BE2C (cell line): Measurements from ENCODE around the gene CLN6.

Source experiments
- DNase-seq: peaks from one replicate; pipeline ENCODE4 v3.0.0-alpha.2; 2020
- H3K27me3 ChIP-seq: fragments of 250-450 bp; sonication (Bioruptor Pico); 2 replicates; pipeline ENCODE4 v1.5.1; 2020; ENCODE audit warnings: mild to moderate bottlenecking
- H3K36me3 ChIP-seq: fragments of 250-450 bp; sonication (Bioruptor Pico); 2 replicates; pipeline ENCODE4 v1.5.1; 2020; ENCODE audit warnings: mild to moderate bottlenecking
- H3K4me1 ChIP-seq: fragments of 250-450 bp; sonication (Bioruptor Pico); 2 replicates; pipeline ENCODE4 v1.5.1; 2020
- H3K4me3 ChIP-seq: 2 replicates; pipeline ENCODE4 v1.5.1; 2011; ENCODE audit warnings: low read depth, low read length
- H3K9me3 ChIP-seq: fragments of 250-450 bp; sonication (Bioruptor Pico); 2 replicates; pipeline ENCODE4 v1.5.1; 2020
- CTCF ChIP-seq: IDR thresholded peaks from 2 replicates; pipeline ENCODE4 v1.5.1; 2012; ENCODE audit warnings: mild to moderate bottlenecking, low read depth, low read length

Gene CLN6

GRCh38 chr15:68261241-68261640 is 31.7 kb upstream of the CLN6 start:
- Histone ChIP-seq H3K4me3 (no peak overlapping the region), H3K36me3 (no peaks in the 10 kb centered on the region), H3K4me1 (no peaks in the 10 kb centered on the region), H3K9me3 (no peaks in the 10 kb centered on the region), H3K27me3 (peaks cover 20% of the 10 kb centered on the region)
- DNase-seq: no peak
- TF ChIP-seq CTCF: no peak

GRCh38 chr15:68259883-68260282 is 30.4 kb upstream of the CLN6 start:
- no peak for DNase-seq

GRCh38 chr15:68258692-68259091 is 29.2 kb upstream of the CLN6 start:
- no peak for TF ChIP-seq CTCF
- no peaks in the 10 kb centered on the region for H3K4me1 ChIP-seq

More at GRCh38 chr15:68259883-68260282, 30.4 kb upstream of the CLN6 start:
- TF ChIP-seq CTCF: no peak
- Histone ChIP-seq H3K9me3 (no peaks in the 10 kb centered on the region), H3K36me3 (no peaks in the 10 kb centered on the region), H3K4me3 (no peak overlapping the region), H3K27me3 (peaks cover 11% of the 10 kb centered on the region), H3K4me1 (no peaks in the 10 kb centered on the region)

GRCh38 chr15:68256675-68257450 is 27.3 kb upstream of the CLN6 start:
- Histone ChIP-seq H3K36me3 (no peaks in the 10 kb centered on the region), H3K4me3 (no peak overlapping the region), H3K9me3 (no peaks in the 10 kb centered on the region), H3K27me3 (no peaks in the 10 kb centered on the region), H3K4me1 (no peaks in the 10 kb centered on the region; the same call in 1 of the 2 replicates)
- DNase-seq: no peak
- no peak for TF ChIP-seq CTCF

More at GRCh38 chr15:68258692-68259091, 29.2 kb upstream of the CLN6 start:
- H3K9me3 ChIP-seq: no peaks in the 10 kb centered on the region
- DNase-seq: no peak
- H3K4me3 ChIP-seq: no peak overlapping the region
- 0 out of 2 replicates have a peak, but pooled peaks cover 3% of the 10 kb centered on the region for H3K27me3 ChIP-seq
- H3K36me3 ChIP-seq: no peaks in the 10 kb centered on the region

GRCh38 chr15:68252925-68253534 is 23.5 kb upstream of the CLN6 start:
- Histone ChIP-seq H3K9me3 (no peaks in the 10 kb centered on the region), H3K4me1 (no peaks in the 10 kb centered on the region; the same call in 1 of the 2 replicates), H3K36me3 (no peaks in the 10 kb centered on the region), H3K27me3 (no peaks in the 10 kb centered on the region), H3K4me3 (no peak overlapping the region)
- peak; percentile 88 for TF ChIP-seq CTCF
- peak; percentile 42 for DNase-seq

- DNase-seq: no peak
- Histone ChIP-seq H3K27me3 (no peaks in the 10 kb centered on the region), H3K9me3 (no peaks in the 10 kb centered on the region), H3K36me3 (no peaks in the 10 kb centered on the region), H3K4me1 (no peaks in the 10 kb centered on the region; the same call in 1 of the 2 replicates), H3K4me3 (no peak overlapping the region)
- no peak for TF ChIP-seq CTCF
Observed at GRCh38 chr15:68249058-68249713, 19.7 kb upstream of the CLN6 start.
